ENCODE results near the gene SLC7A6. TPM values are rescaled to one million over a fixed set of nuclear protein-coding genes. Genes with fewer than 3 reads are reported as not detected.
A peak's percentile ranks its signal among the peaks of the same experiment; 100 is the strongest.

SLC7A6 gene
- total and polyA plus RNA-seq, 2 of the 8 experiments (the other 6 are each of a cell fraction or from before 2014, with no cell fraction given), result 28.0 to 37.8 TPM

DNA sequence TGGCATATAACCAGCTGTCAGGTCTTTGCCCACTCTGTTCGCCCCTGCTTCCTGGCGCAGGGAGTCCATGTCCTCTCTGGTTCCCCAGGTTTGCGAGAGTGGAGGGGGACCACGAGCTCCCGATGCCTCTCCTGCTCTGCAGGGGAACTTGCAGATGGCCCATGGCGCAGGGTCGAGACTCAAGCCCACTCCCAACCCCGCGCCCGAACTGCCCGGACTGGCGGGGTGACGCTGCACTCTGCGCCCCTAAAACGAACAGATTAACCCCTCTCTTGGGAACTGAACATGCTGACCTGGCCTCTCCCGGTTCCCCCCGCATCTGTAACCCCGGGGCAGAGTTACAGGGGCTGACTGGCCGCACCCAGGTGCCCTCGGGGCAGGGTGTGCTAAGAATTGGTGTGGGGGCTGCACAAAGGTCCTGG is 19.8 kb upstream of the SLC7A6 start:
- Histone ChIP-seq H2BK120ac (replicated peaks; ENCODE audit: low read depth, low read length) (no peak overlapping the region), H3K9me3 (ENCODE audit: insufficient read depth in 2 of 2, low read depth in 1 of 2, low read length in 1 of 2) (no peaks in the 10 kb centered on the region), H3K79me2 (ENCODE audit: control insufficient read depth in 1 of 2, insufficient read depth in 2 of 2, low read length in 2 of 2) (no peaks in the 10 kb centered on the region), H2BK20ac (ENCODE audit: low read length) (no peak overlapping the region), H3K56ac (replicated peaks; ENCODE audit: insufficient read length, low read depth, low read length) (no peak overlapping the region), H4K8ac (ENCODE audit: extremely low read depth, insufficient read depth, low read length) (no peak overlapping the region), H2BK12ac (ENCODE audit: low read depth, low read length) (no peak overlapping the region; the same call in 1 of the 2 replicates), H3K4me2 (ENCODE audit: insufficient read depth in 1 of 2, low read depth in 2 of 2, low read length in 2 of 2) (peak overlapping the region; percentile 92 to 97), H2BK5ac (ENCODE audit: low read depth, low read length) (no peak overlapping the region), H3K36me3 (ENCODE audit: control insufficient read depth in 2 of 4, insufficient read depth in 4 of 4, low read length in 3 of 4) (no peaks in the 10 kb centered on the region), H2BK15ac (ENCODE audit: low read length) (no peak overlapping the region), H2AFZ (ENCODE audit: low read length) (no peak overlapping the region), H4K5ac (ENCODE audit: insufficient read length, low read depth, low read length) (no peak overlapping the region), H4K20me1 (replicated peaks in 1 of 2; ENCODE audit: control insufficient read depth in 1 of 2, insufficient read depth in 2 of 2, low read length in 2 of 2) (peaks cover 0 to 1% of the 10 kb centered on the region in 2 experiments), H3K23me2 (ENCODE audit: low read depth, low read length) (peaks cover 13% of the 10 kb centered on the region; the same call in 1 of the 2 replicates), H3K4me1 (replicated peaks in 1 of 4; ENCODE audit: control insufficient read depth in 3 of 4, insufficient read depth in 4 of 4, low read length in 3 of 4) (peaks cover 0 to 8% (median 4%) of the 10 kb centered on the region in 4 experiments; a peak in 6 of 7 replicates), H3K23ac (ENCODE audit: insufficient read length) (no peak overlapping the region), H3K79me1 (ENCODE audit: low read depth, low read length) (peaks cover 2% of the 10 kb centered on the region; the same call in 1 of the 2 replicates), H3K14ac (ENCODE audit: insufficient read length) (no peak overlapping the region), H3K18ac (ENCODE audit: extremely low read depth, low read length) (no peak overlapping the region), H3K27ac (ENCODE audit: low read depth, low read length) (no peak overlapping the region), H3K27me3 (replicated peaks in 1 of 4; ENCODE audit: control insufficient read depth in 3 of 4, extremely low read depth in 1 of 4, insufficient read depth in 3 of 4, low read length in 3 of 4) (peaks cover 0 to 8% (median 5%) of the 10 kb centered on the region in 4 experiments; a peak in 5 of 7 replicates), H4K91ac (replicated peaks; ENCODE audit: insufficient read length, low read length) (no peak overlapping the region), H3K4ac (replicated peaks; ENCODE audit: insufficient read length, low read depth, low read length) (no peak overlapping the region), H3K9ac (replicated peaks in 1 of 4; ENCODE audit: extremely low read depth in 1 of 4, low read depth in 3 of 4, low read length in 3 of 4) (peak overlapping the region in 1 of 4 experiments; percentile 29; a peak in 2 of 7 replicates), H3K4me3 (ENCODE audit: extremely low read depth in 1 of 4, insufficient read depth in 2 of 4, low read depth in 3 of 4, low read length in 4 of 4) (peak overlapping the region; percentile 86 to 94 (median 90)), H2AK5ac (ENCODE audit: low read depth, low read length) (no peak overlapping the region)
- no peak for DNase-seq (ENCODE audit: low read depth in 1 of 2, low spot score in 2 of 2)
- ChIA-PET CTCF (ENCODE audit: partially characterized antibody) (interaction anchor here (1.0 to 7.6 kb wide), 12 partner anchors 10 to 428 kb away, joined by 3 to 80 read pairs (median 4); partner anchors contain the start of gene SLC7A6), POLR2A (ENCODE audit: partially characterized antibody) (interaction anchor here (1.0 to 3.6 kb wide), 5 partner anchors 9 to 66 kb away, joined by 3 to 21 read pairs (median 3); partner anchors contain the start of genes ESRP2, PRMT7 and SLC7A6OS)
- TF ChIP-seq CBX5 (IDR thresholded peaks at IDR 0.05; ENCODE audit: low read depth, low read length), result no peak
- no peak for TF ChIP-seq BRCA1 (IDR thresholded peaks at IDR 0.05; ENCODE audit: low read depth, low read length)
- TF ChIP-seq, protein P1, sequence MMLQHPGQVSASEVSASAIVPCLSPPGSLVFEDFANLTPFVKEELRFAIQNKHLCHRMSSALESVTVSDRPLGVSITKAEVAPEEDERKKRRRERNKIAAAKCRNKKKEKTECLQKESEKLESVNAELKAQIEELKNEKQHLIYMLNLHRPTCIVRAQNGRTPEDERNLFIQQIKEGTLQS (IDR thresholded peaks at IDR 0.05; ENCODE audit: insufficient read depth, low read depth, low read length), result no peak
- no peak for TF ChIP-seq POLR2A (IDR thresholded peaks at IDR 0.05; ENCODE audit: control extremely low read depth in 1 of 2, low read depth in 2 of 2, low read length in 2 of 2)
- no peak for TF ChIP-seq JUN (IDR thresholded peaks at IDR 0.05; ENCODE audit: low read depth, low read length)
- WGBS, 2 experiments (ENCODE audit: extremely low coverage in 1 of 2, insufficient coverage in 1 of 2, insufficient read length in 1 of 2, insufficient replicate concordance in 2 of 2, low coverage in 1 of 2, low lambda C conversion rate in 2 of 2, missing lambda C conversion rate in 1 of 2), result 10% methylated on average over 18 of the region's 20 CpGs; no CpG with 5 or more reads in 1 of the 2 experiments
- FAIRE-seq, result no peak
